Peyer's patch (tissue), 4 donors: Measurements from ENCODE around the gene ICA1. TPM values are rescaled to one million over a fixed set of nuclear protein-coding genes. Genes with fewer than 3 reads are reported as not detected.

ENCODE experiments used
- DNase-seq, 3 donors: peaks; one replicate each; pipeline ENCODE4 v3.0.0-alpha.2; 2017 to 2019
- H3K27ac ChIP-seq, 4 donors: fragments of 200-600 bp; sonication (generic); one replicate each; pipeline ENCODE4 v1.5.1; 2016 to 2019
- H3K27me3 ChIP-seq, 2 donors: fragments of 200-600 bp; sonication (generic); one replicate each; pipeline ENCODE4 v1.5.1; 2019
- H3K36me3 ChIP-seq, 3 donors: fragments of 200-600 bp; sonication (generic); one replicate each; pipeline ENCODE4 v1.5.1; 2016 to 2019
- H3K4me1 ChIP-seq, 4 donors: fragments of 200-600 bp; sonication (generic); one replicate each; pipeline ENCODE4 v1.5.1; 2016 to 2019
- H3K4me3 ChIP-seq, 4 donors: fragments of 200-600 bp; sonication (generic); 1 replicate in 3 of 4; 2 replicates in 1 of 4; pipeline ENCODE4 v1.5.1; 2016 to 2019; ENCODE audit warnings: mild to moderate bottlenecking in 1 of 4
- H3K9me3 ChIP-seq, 4 donors: fragments of 200-600 bp; sonication (generic); one replicate each; pipeline ENCODE4 v1.5.1; 2016 to 2019; ENCODE audit warnings: mild to moderate bottlenecking in 1 of 4
- CTCF ChIP-seq, 6 experiments: fragments of 450-650 bp in 4 of 6; fragments of 200-600 bp in 2 of 6; sonication (generic) in 1 of 6; IDR thresholded peaks; one replicate each; pipeline ENCODE4 v1.5.1; 2017 to 2019; ENCODE audit warnings: antibody characterized with exemption in 6 of 6, mild to moderate bottlenecking in 3 of 6, moderate library complexity in 1 of 6
- POLR2A ChIP-seq, 2 donors: fragments of 450-650 bp; IDR thresholded peaks; one replicate each; pipeline ENCODE4 v1.5.1; 2017; ENCODE audit warnings: antibody characterized with exemption in 2 of 2, mild to moderate bottlenecking in 2 of 2, moderate library complexity in 2 of 2
- total RNA-seq, 4 donors: library from RNA; depleted of rRNA; stranded (reverse); fragments of >200 nt; gene quantifications; one replicate each; pipeline ENCODE4 v1.1.0, GENCODE V29; 2016

ICA1 gene
- total RNA-seq, 4 donors from 2014 or later: 37.0 to 79.9 (median 52.4) TPM

- peaks cover 0 to 11% (median 0%) of the 10 kb centered on the region in 4 donors for H3K4me1 ChIP-seq
- TF ChIP-seq POLR2A (IDR thresholded peaks at IDR 0.05) (no peak), CTCF (IDR thresholded peaks at IDR 0.05) (no peak)
- H3K9me3 ChIP-seq: no peaks in the 10 kb centered on the region
- no peak overlapping the region for H3K4me3 ChIP-seq
- no peak overlapping the region for H3K27ac ChIP-seq
- no peak for DNase-seq
- no peaks in the 10 kb centered on the region for H3K27me3 ChIP-seq
- no peaks in the 10 kb centered on the region for H3K36me3 ChIP-seq
These were observed 148.8 kb downstream of the ICA1 start for GRCh38 chr7:8113184-8113583.

GRCh38 chr7:8112685-8113084, 149.3 kb downstream of the ICA1 start:
- peaks cover 0 to 11% (median 0%) of the 10 kb centered on the region in 4 donors for H3K4me1 ChIP-seq
- H3K27ac ChIP-seq: no peak overlapping the region
- no peaks in the 10 kb centered on the region for H3K9me3 ChIP-seq
- TF ChIP-seq POLR2A (IDR thresholded peaks at IDR 0.05) (no peak), CTCF (IDR thresholded peaks at IDR 0.05) (no peak)
- H3K27me3 ChIP-seq: no peaks in the 10 kb centered on the region
- no peak overlapping the region for H3K4me3 ChIP-seq
- H3K36me3 ChIP-seq: no peaks in the 10 kb centered on the region
- DNase-seq: no peak

DNA sequence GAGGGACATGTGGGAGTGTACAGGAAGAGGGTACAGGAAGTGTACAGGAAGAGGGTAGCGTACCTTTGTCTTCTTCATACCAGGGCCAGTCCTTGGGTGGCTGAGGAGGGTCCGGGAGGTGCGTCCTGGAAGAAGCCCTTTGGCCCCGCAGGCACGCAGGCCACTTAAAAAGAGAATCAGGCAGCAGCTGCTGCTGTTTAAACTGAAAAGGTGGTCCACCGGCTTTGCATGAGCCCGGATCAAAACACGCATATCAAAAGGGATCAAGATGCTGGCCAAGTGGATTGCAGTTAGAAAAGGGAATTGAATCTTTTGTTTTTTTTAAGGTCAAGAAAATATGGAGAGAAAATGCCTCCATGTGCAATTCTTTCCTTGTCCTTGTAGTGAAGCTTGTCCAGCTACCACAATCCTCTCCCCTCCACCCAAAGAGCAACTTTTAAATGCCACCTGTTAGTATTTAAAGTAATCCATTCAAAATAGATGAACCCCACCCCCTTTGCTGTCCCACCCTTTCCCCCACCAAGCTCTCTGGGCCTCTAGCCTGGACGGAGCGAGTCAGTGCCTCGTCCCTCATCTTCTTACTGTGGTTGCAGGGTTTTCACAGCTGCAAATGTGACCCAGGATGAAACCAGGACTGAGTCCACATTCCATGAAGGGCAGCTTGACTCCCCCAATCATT, 150.5 kb downstream of the ICA1 start:
- H3K27me3 ChIP-seq: no peaks in the 10 kb centered on the region
- DNase-seq: no peak
- TF ChIP-seq CTCF (IDR thresholded peaks at IDR 0.05) (no peak), POLR2A (IDR thresholded peaks at IDR 0.05) (no peak)
- H3K9me3 ChIP-seq: no peaks in the 10 kb centered on the region
- no peaks in the 10 kb centered on the region for H3K36me3 ChIP-seq
- H3K4me3 ChIP-seq: no peak overlapping the region
- H3K27ac ChIP-seq: no peak overlapping the region
- peaks cover 0 to 11% (median 0%) of the 10 kb centered on the region in 4 donors for H3K4me1 ChIP-seq

GRCh38 chr7:8109196-8110022, 152.6 kb downstream of the ICA1 start:
- H3K4me3 ChIP-seq: no peak overlapping the region
- H3K36me3 ChIP-seq: no peaks in the 10 kb centered on the region
- TF ChIP-seq POLR2A (IDR thresholded peaks at IDR 0.05): no peak
- no peak for TF ChIP-seq CTCF (IDR thresholded peaks at IDR 0.05)
- no peak overlapping the region for H3K27ac ChIP-seq
- H3K4me1 ChIP-seq: peaks cover 0 to 5% (median 0%) of the 10 kb centered on the region in 4 donors
- H3K27me3 ChIP-seq: no peaks in the 10 kb centered on the region
- no peak for DNase-seq
- no peaks in the 10 kb centered on the region for H3K9me3 ChIP-seq

DNA sequence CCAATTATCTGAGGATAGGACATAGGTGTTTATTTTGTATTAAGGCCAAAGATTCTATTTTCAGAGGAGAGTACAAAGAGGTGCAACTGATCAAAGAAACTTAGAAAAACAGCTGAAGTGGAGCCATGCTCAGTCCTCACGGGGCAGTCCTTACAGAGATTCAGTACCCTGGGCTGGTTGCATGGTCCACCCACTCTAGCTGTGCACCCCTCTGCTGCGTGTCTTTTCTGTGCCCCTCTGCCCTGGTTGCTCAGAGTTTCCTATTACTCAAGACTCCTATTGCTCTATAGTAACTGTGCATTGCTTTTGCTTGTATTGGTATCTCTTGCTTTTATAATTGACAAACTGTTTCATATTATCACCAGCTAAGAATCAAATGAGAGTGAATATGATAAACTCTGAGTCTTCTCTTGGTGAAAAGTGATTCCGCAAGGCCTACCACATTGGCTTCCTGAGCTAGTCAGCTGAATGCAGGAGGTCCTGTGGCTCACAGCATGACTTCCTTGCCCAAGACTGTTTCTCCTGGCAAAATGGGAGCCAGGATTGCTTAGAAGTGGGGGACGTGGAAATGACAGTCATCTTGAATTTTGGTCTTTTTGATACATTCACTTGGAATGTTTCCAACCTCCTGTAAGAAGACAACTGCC, 156.4 kb downstream of the ICA1 start:
- DNase-seq: no peak
- no peak for TF ChIP-seq CTCF (IDR thresholded peaks at IDR 0.05)
- no peaks in the 10 kb centered on the region for H3K27me3 ChIP-seq
- H3K4me1 ChIP-seq: no peaks in the 10 kb centered on the region
- no peaks in the 10 kb centered on the region for H3K9me3 ChIP-seq
- no peak overlapping the region for H3K4me3 ChIP-seq
- no peaks in the 10 kb centered on the region for H3K36me3 ChIP-seq
- no peak overlapping the region for H3K27ac ChIP-seq
